IMR-90 (cell line): ENCODE measurements around the gene CCNB1. TPM values are rescaled to one million over a fixed set of nuclear protein-coding genes. Genes with fewer than 3 reads are reported as not detected.

Experiments used
- ATAC-seq: fragments of 200-7000 bp; cut with Tn5 transposase; 2 replicates; pipeline ENCODE4 v1.9.1; 2020; ENCODE audit warnings: low read depth, mild to moderate bottlenecking, moderate library complexity
- BruUV-seq: library from RNA; stranded (reverse); fragments of 400-500 nt; replicated peaks from 2 replicates; lab custom pipeline; 2021; lab: Mats Ljungman, UMichigan
- CTCF ChIA-PET: fragments of 300-600 bp; formaldehyde crosslinking; extraction: SDS; loops from one replicate; lab custom pipeline; 2021; ENCODE audit warnings: antibody characterized with exemption; lab: Yijun Ruan, JAX
- POLR2A ChIA-PET: fragments of 300-600 bp; sonication (Branson Sonifier 250); formaldehyde crosslinking; loops from one replicate; lab custom pipeline; 2022; ENCODE audit warnings: antibody characterized with exemption; ENCODE audit not compliant: unreplicated experiment; lab: Charles Lee
- DNase-seq: peaks from one replicate; pipeline ENCODE4 v3.0.0; 2013
- H2AFZ ChIP-seq: replicated peaks from 2 replicates; pipeline ENCODE3; 2013; ENCODE audit warnings: low read length, mild to moderate bottlenecking; ENCODE audit not compliant: poor library complexity
- H2AK5ac ChIP-seq: 2 replicates; pipeline ENCODE4 v1.6.1; 2013; ENCODE audit warnings: low read depth, low read length, inconsistent platforms
- H2AK9ac ChIP-seq: replicated peaks from 2 replicates; pipeline ENCODE3; 2013; ENCODE audit warnings: mild to moderate bottlenecking, low read depth, low read length, moderate library complexity; ENCODE audit not compliant: poor library complexity
- H2BK120ac ChIP-seq: 2 replicates; pipeline ENCODE4 v1.6.1; 2013; ENCODE audit warnings: low read depth, low read length, inconsistent platforms
- H2BK15ac ChIP-seq: 3 replicates; pipeline ENCODE4 v1.6.1; 2013; ENCODE audit warnings: low read depth, low read length, inconsistent platforms
- H2BK20ac ChIP-seq: 2 replicates; pipeline ENCODE4 v1.6.1; 2013; ENCODE audit warnings: low read depth, mild to moderate bottlenecking, inconsistent platforms, low read length, moderate library complexity
- H2BK5ac ChIP-seq: 2 replicates; pipeline ENCODE4 v1.6.1; 2013; ENCODE audit warnings: mild to moderate bottlenecking, low read depth, low read length, inconsistent platforms; ENCODE audit not compliant: poor library complexity, severe bottlenecking
- H3K14ac ChIP-seq: replicated peaks from 2 replicates; pipeline ENCODE4 v1.6.1; 2013; ENCODE audit warnings: low read depth, low read length, inconsistent platforms
- H3K18ac ChIP-seq: 2 replicates; pipeline ENCODE4 v1.6.1; 2013; ENCODE audit warnings: low read depth, low read length, control low read depth
- H3K23ac ChIP-seq: 2 replicates; pipeline ENCODE4 v1.6.1; 2013; ENCODE audit warnings: low read depth, low read length, inconsistent platforms
- H3K27ac ChIP-seq: 2 replicates; pipeline ENCODE4 v1.5.1; 2013; ENCODE audit warnings: mild to moderate bottlenecking, control low read depth, low read length; ENCODE audit not compliant: insufficient read depth
- H3K27me3 ChIP-seq: 2 replicates; pipeline ENCODE4 v1.6.1; 2013; ENCODE audit warnings: low read length; ENCODE audit not compliant: control insufficient read depth, insufficient read depth
- H3K36me3 ChIP-seq: 2 replicates; pipeline ENCODE4 v1.6.1; 2013; ENCODE audit warnings: low read length, mixed read lengths; ENCODE audit not compliant: control insufficient read depth, insufficient read depth
- H3K4ac ChIP-seq: 2 replicates; pipeline ENCODE4 v1.6.1; 2013; ENCODE audit warnings: low read depth, low read length, inconsistent platforms
- H3K4me1 ChIP-seq: 2 replicates; pipeline ENCODE4 v1.6.1; 2013; ENCODE audit warnings: low read length, mixed read lengths; ENCODE audit not compliant: control insufficient read depth, insufficient read depth
- H3K4me2 ChIP-seq: 2 replicates; pipeline ENCODE4 v1.6.1; 2013; ENCODE audit warnings: low read depth, mild to moderate bottlenecking, control low read depth, low read length, moderate library complexity
- H3K4me3 ChIP-seq: 2 replicates; pipeline ENCODE4 v1.5.1; 2013; ENCODE audit warnings: low read depth, mild to moderate bottlenecking, control low read depth, low read length, moderate library complexity; ENCODE audit not compliant: insufficient read depth
- H3K56ac ChIP-seq: 2 replicates; pipeline ENCODE4 v1.6.1; 2013; ENCODE audit warnings: low read length, inconsistent platforms; ENCODE audit not compliant: insufficient read depth; ENCODE audit errors: extremely low read depth
- H3K79me1 ChIP-seq, 2 experiments: 2 replicates each; pipeline ENCODE4 v1.6.1; 2013; ENCODE audit warnings: low read length in 2 of 2, inconsistent platforms in 1 of 2, low read depth in 1 of 2
- H3K9ac ChIP-seq: 2 replicates; pipeline ENCODE4 v1.6.1; 2013; ENCODE audit warnings: low read depth, low read length, control low read depth
- H3K9me1 ChIP-seq: 2 replicates; pipeline ENCODE4 v1.6.1; 2013; ENCODE audit warnings: low read length, inconsistent platforms; ENCODE audit not compliant: insufficient read depth
- H3K9me3 ChIP-seq: 2 replicates; pipeline ENCODE4 v1.6.1; 2013; ENCODE audit warnings: low read length; ENCODE audit not compliant: control insufficient read depth, insufficient read depth
- H4K20me1 ChIP-seq: 2 replicates; pipeline ENCODE4 v1.6.1; 2013; ENCODE audit warnings: low read length, inconsistent platforms; ENCODE audit not compliant: insufficient read depth
- H4K5ac ChIP-seq: 2 replicates; pipeline ENCODE4 v1.6.1; 2013; ENCODE audit warnings: mild to moderate bottlenecking, low read depth, low read length, control low read depth
- H4K8ac ChIP-seq, 2 experiments: 2 replicates each; pipeline ENCODE4 v1.6.1; 2013; ENCODE audit warnings: low read depth in 2 of 2, low read length in 2 of 2, control low read depth in 1 of 2, inconsistent platforms in 1 of 2
- H4K91ac ChIP-seq: 2 replicates; pipeline ENCODE4 v1.6.1; 2013; ENCODE audit warnings: low read depth, low read length, inconsistent platforms; ENCODE audit not compliant: insufficient read depth
- POLR2A ChIP-seq: IDR thresholded peaks from 2 replicates; pipeline ENCODE4 v1.6.1; 2012; ENCODE audit warnings: mild to moderate bottlenecking, low read depth, low read length
- SMC3 ChIP-seq: fragments of 150-350 bp; IDR thresholded peaks from 2 replicates; pipeline ENCODE4 v1.6.1; 2016; ENCODE audit warnings: low read depth, mild to moderate bottlenecking, antibody characterized with exemption, low read length, moderate library complexity
- WGBS, 2 experiments: methylation state at CpG; one replicate each; pipeline versions ENCODE4 v1.1.5 to v1.1.7; 2013; ENCODE audit warnings: missing lambda C conversion rate in 2 of 2; ENCODE audit not compliant: insufficient read length in 1 of 2; ENCODE audit errors: extremely low coverage in 2 of 2; 5-methylcytosine and 5-hydroxymethylcytosine counted together
- dilution Hi-C: fragments of 300-500 bp; cut with HindIII; formaldehyde crosslinking; loops from one replicate; pipeline ENCODE4 v1.14.3; 2018; ENCODE audit warnings: low sequenced_read_pairs; ENCODE audit not compliant: unreplicated experiment
- in situ Hi-C: fragments of 300-500 bp; cut with MboI; formaldehyde crosslinking; loops from 3 replicates; pipeline ENCODE4 v1.14.3; 2019; ENCODE audit warnings: low sequenced_read_pairs, inconsistent platforms, mixed read lengths
- intact Hi-C: fragments of 100-400 bp; cut with micrococcal nuclease; formaldehyde crosslinking; loops from 2 replicates; pipeline ENCODE4 v1.10.0; 2022
- polyA plus RNA-seq, 3 experiments: library from polyadenylated mRNA; depleted of rRNA; stranded (reverse); fragments of >200 nt; gene quantifications; 2 replicates each; pipeline ENCODE4 v1.2.3, GENCODE V29; 2012; ENCODE audit warnings: low replicate concordance in 1 of 3
- total RNA-seq: library from RNA; depleted of rRNA; stranded (reverse); fragments of >200 nt; gene quantifications from 2 replicates; pipeline ENCODE4 v1.2.3, GENCODE V29; 2012

The CCNB1 gene
- total and polyA plus RNA-seq, 2 of the 4 experiments (the other 2 are of a cell fraction), result 83.3 to 160 TPM

DNA sequence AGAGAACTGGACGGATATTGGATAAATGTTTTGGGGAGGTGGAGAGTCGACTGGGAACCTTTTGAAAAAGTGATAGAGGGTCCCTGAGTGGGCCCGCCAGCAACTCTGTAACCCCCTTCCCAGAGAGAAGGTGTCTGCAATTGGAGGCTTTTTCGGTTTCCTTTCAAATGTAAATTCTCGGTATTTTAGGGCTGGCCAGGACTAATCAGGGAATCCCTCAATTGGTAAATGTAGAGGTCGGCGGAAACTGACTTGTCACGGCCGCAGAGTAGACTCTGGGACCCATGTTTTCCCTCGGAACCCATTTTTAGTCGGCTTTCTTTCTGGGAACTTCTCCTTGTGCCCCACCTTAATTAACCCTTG lies 524 bp downstream of the CCNB1 start:
- 0 out of 2 replicates have a peak, but pooled peaks have one; percentile 1 for TF ChIP-seq POLR2A
- TF ChIP-seq SMC3, result no peak
- peak overlapping the region; percentile 95 for H2AFZ ChIP-seq
- H3K56ac ChIP-seq, result peak overlapping the region; percentile 74
- H2AK5ac ChIP-seq, result 0 out of 2 replicates have a peak overlapping the region, but pooled peaks have one; percentile 23
- peak overlapping the region; percentile 56 for H3K4me3 ChIP-seq
- H3K79me1 ChIP-seq, result peaks cover 21 to 37% of the 10 kb centered on the region in 2 experiments
- ChIA-PET CTCF (no interaction called here), POLR2A (no interaction called here)
- H2AK9ac ChIP-seq, result peak overlapping the region; percentile 92
- no peak overlapping the region for H4K5ac ChIP-seq
- peaks cover 2% of the 10 kb centered on the region; the same call in 1 of the 2 replicates for H3K4me1 ChIP-seq
- H2BK5ac ChIP-seq, result peak overlapping the region; percentile 53
- no TSS peak for BruUV-seq
- intact Hi-C loops (no loop called here), dilution Hi-C loops (no loop called here), in situ Hi-C loops (no loop called here)
- peak overlapping the region; percentile 30; the same call in 1 of the 2 replicates for H3K27ac ChIP-seq
- H3K4me2 ChIP-seq, result peak overlapping the region; percentile 96
- H4K8ac ChIP-seq, result peak overlapping the region; percentile 33 to 57; a peak in 3 of 4 replicates
- H3K9me3 ChIP-seq, result no peaks in the 10 kb centered on the region
- peak overlapping the region; percentile 26 for H3K9ac ChIP-seq
- H2BK120ac ChIP-seq, result no peak overlapping the region
- H3K14ac ChIP-seq, result peak overlapping the region; percentile 48; the same call in 1 of the 2 replicates
- H3K23ac ChIP-seq, result peak overlapping the region; percentile 69; the same call in 1 of the 2 replicates
- peak overlapping the region; percentile 76 for H3K4ac ChIP-seq
- WGBS, 2 experiments, result 3% methylated on average over 7 of the region's 11 CpGs; no CpG with 5 or more reads in 1 of the 2 experiments
- DNase-seq (no peak), ATAC-seq (peak; percentile 12; the same call in 1 of the 2 replicates)
- H3K18ac ChIP-seq, result no peak overlapping the region
- no peaks in the 10 kb centered on the region for H4K20me1 ChIP-seq
- no peaks in the 10 kb centered on the region for H3K36me3 ChIP-seq
- H3K27me3 ChIP-seq, result no peaks in the 10 kb centered on the region
- no peak overlapping the region for H2BK20ac ChIP-seq
- no peaks in the 10 kb centered on the region for H3K9me1 ChIP-seq
- H4K91ac ChIP-seq, result peak overlapping the region; percentile 86
- H2BK15ac ChIP-seq, result no peak overlapping the region
